IMR-90 (cell line): Measurements from ENCODE around the gene GRK5. TPM values are rescaled to one million over a fixed set of nuclear protein-coding genes. Genes with fewer than 3 reads are reported as not detected.

Experiments
- ATAC-seq: fragments of 200-7000 bp; cut with Tn5 transposase; 2 replicates; pipeline ENCODE4 v1.9.1; 2020; ENCODE audit warnings: low read depth, mild to moderate bottlenecking, moderate library complexity
- BruUV-seq: library from RNA; stranded (reverse); fragments of 400-500 nt; replicated peaks from 2 replicates; lab custom pipeline; 2021; lab: Mats Ljungman, UMichigan
- CTCF ChIA-PET: fragments of 300-600 bp; formaldehyde crosslinking; extraction: SDS; loops from one replicate; lab custom pipeline; 2021; ENCODE audit warnings: antibody characterized with exemption; lab: Yijun Ruan, JAX
- POLR2A ChIA-PET: fragments of 300-600 bp; sonication (Branson Sonifier 250); formaldehyde crosslinking; loops from one replicate; lab custom pipeline; 2022; ENCODE audit warnings: antibody characterized with exemption; ENCODE audit not compliant: unreplicated experiment; lab: Charles Lee
- DNase-seq: peaks from one replicate; pipeline ENCODE4 v3.0.0; 2013
- H2AFZ ChIP-seq: replicated peaks from 2 replicates; pipeline ENCODE3; 2013; ENCODE audit warnings: low read length, mild to moderate bottlenecking; ENCODE audit not compliant: poor library complexity
- H2AK5ac ChIP-seq: 2 replicates; pipeline ENCODE4 v1.6.1; 2013; ENCODE audit warnings: low read depth, low read length, inconsistent platforms
- H2AK9ac ChIP-seq: replicated peaks from 2 replicates; pipeline ENCODE3; 2013; ENCODE audit warnings: mild to moderate bottlenecking, low read depth, low read length, moderate library complexity; ENCODE audit not compliant: poor library complexity
- H2BK120ac ChIP-seq: 2 replicates; pipeline ENCODE4 v1.6.1; 2013; ENCODE audit warnings: low read depth, low read length, inconsistent platforms
- H2BK15ac ChIP-seq: 3 replicates; pipeline ENCODE4 v1.6.1; 2013; ENCODE audit warnings: low read depth, low read length, inconsistent platforms
- H2BK20ac ChIP-seq: 2 replicates; pipeline ENCODE4 v1.6.1; 2013; ENCODE audit warnings: low read depth, mild to moderate bottlenecking, inconsistent platforms, low read length, moderate library complexity
- H2BK5ac ChIP-seq: 2 replicates; pipeline ENCODE4 v1.6.1; 2013; ENCODE audit warnings: mild to moderate bottlenecking, low read depth, low read length, inconsistent platforms; ENCODE audit not compliant: poor library complexity, severe bottlenecking
- H3K14ac ChIP-seq: replicated peaks from 2 replicates; pipeline ENCODE4 v1.6.1; 2013; ENCODE audit warnings: low read depth, low read length, inconsistent platforms
- H3K18ac ChIP-seq: 2 replicates; pipeline ENCODE4 v1.6.1; 2013; ENCODE audit warnings: low read depth, low read length, control low read depth
- H3K23ac ChIP-seq: 2 replicates; pipeline ENCODE4 v1.6.1; 2013; ENCODE audit warnings: low read depth, low read length, inconsistent platforms
- H3K27ac ChIP-seq: 2 replicates; pipeline ENCODE4 v1.5.1; 2013; ENCODE audit warnings: mild to moderate bottlenecking, control low read depth, low read length; ENCODE audit not compliant: insufficient read depth
- H3K27me3 ChIP-seq: 2 replicates; pipeline ENCODE4 v1.6.1; 2013; ENCODE audit warnings: low read length; ENCODE audit not compliant: control insufficient read depth, insufficient read depth
- H3K36me3 ChIP-seq: 2 replicates; pipeline ENCODE4 v1.6.1; 2013; ENCODE audit warnings: low read length, mixed read lengths; ENCODE audit not compliant: control insufficient read depth, insufficient read depth
- H3K4ac ChIP-seq: 2 replicates; pipeline ENCODE4 v1.6.1; 2013; ENCODE audit warnings: low read depth, low read length, inconsistent platforms
- H3K4me1 ChIP-seq: 2 replicates; pipeline ENCODE4 v1.6.1; 2013; ENCODE audit warnings: low read length, mixed read lengths; ENCODE audit not compliant: control insufficient read depth, insufficient read depth
- H3K4me2 ChIP-seq: 2 replicates; pipeline ENCODE4 v1.6.1; 2013; ENCODE audit warnings: low read depth, mild to moderate bottlenecking, control low read depth, low read length, moderate library complexity
- H3K4me3 ChIP-seq: 2 replicates; pipeline ENCODE4 v1.5.1; 2013; ENCODE audit warnings: low read depth, mild to moderate bottlenecking, control low read depth, low read length, moderate library complexity; ENCODE audit not compliant: insufficient read depth
- H3K56ac ChIP-seq: 2 replicates; pipeline ENCODE4 v1.6.1; 2013; ENCODE audit warnings: low read length, inconsistent platforms; ENCODE audit not compliant: insufficient read depth; ENCODE audit errors: extremely low read depth
- H3K79me1 ChIP-seq, 2 experiments: 2 replicates each; pipeline ENCODE4 v1.6.1; 2013; ENCODE audit warnings: low read length in 2 of 2, inconsistent platforms in 1 of 2, low read depth in 1 of 2
- H3K9ac ChIP-seq: 2 replicates; pipeline ENCODE4 v1.6.1; 2013; ENCODE audit warnings: low read depth, low read length, control low read depth
- H3K9me1 ChIP-seq: 2 replicates; pipeline ENCODE4 v1.6.1; 2013; ENCODE audit warnings: low read length, inconsistent platforms; ENCODE audit not compliant: insufficient read depth
- H3K9me3 ChIP-seq: 2 replicates; pipeline ENCODE4 v1.6.1; 2013; ENCODE audit warnings: low read length; ENCODE audit not compliant: control insufficient read depth, insufficient read depth
- H4K20me1 ChIP-seq: 2 replicates; pipeline ENCODE4 v1.6.1; 2013; ENCODE audit warnings: low read length, inconsistent platforms; ENCODE audit not compliant: insufficient read depth
- H4K5ac ChIP-seq: 2 replicates; pipeline ENCODE4 v1.6.1; 2013; ENCODE audit warnings: mild to moderate bottlenecking, low read depth, low read length, control low read depth
- H4K8ac ChIP-seq, 2 experiments: 2 replicates each; pipeline ENCODE4 v1.6.1; 2013; ENCODE audit warnings: low read depth in 2 of 2, low read length in 2 of 2, control low read depth in 1 of 2, inconsistent platforms in 1 of 2
- H4K91ac ChIP-seq: 2 replicates; pipeline ENCODE4 v1.6.1; 2013; ENCODE audit warnings: low read depth, low read length, inconsistent platforms; ENCODE audit not compliant: insufficient read depth
- CHD1 ChIP-seq: IDR thresholded peaks from 2 replicates; pipeline ENCODE4 v1.6.1; 2012; ENCODE audit warnings: low read depth, low read length, improper control_type of control experiment
- WGBS, 2 experiments: methylation state at CpG; one replicate each; pipeline versions ENCODE4 v1.1.5 to v1.1.7; 2013; ENCODE audit warnings: missing lambda C conversion rate in 2 of 2; ENCODE audit not compliant: insufficient read length in 1 of 2; ENCODE audit errors: extremely low coverage in 2 of 2; 5-methylcytosine and 5-hydroxymethylcytosine counted together
- dilution Hi-C: fragments of 300-500 bp; cut with HindIII; formaldehyde crosslinking; loops from one replicate; pipeline ENCODE4 v1.14.3; 2018; ENCODE audit warnings: low sequenced_read_pairs; ENCODE audit not compliant: unreplicated experiment
- in situ Hi-C: fragments of 300-500 bp; cut with MboI; formaldehyde crosslinking; loops from 3 replicates; pipeline ENCODE4 v1.14.3; 2019; ENCODE audit warnings: low sequenced_read_pairs, inconsistent platforms, mixed read lengths
- intact Hi-C: fragments of 100-400 bp; cut with micrococcal nuclease; formaldehyde crosslinking; loops from 2 replicates; pipeline ENCODE4 v1.10.0; 2022
- polyA plus RNA-seq, 3 experiments: library from polyadenylated mRNA; depleted of rRNA; stranded (reverse); fragments of >200 nt; gene quantifications; 2 replicates each; pipeline ENCODE4 v1.2.3, GENCODE V29; 2012; ENCODE audit warnings: low replicate concordance in 1 of 3
- total RNA-seq: library from RNA; depleted of rRNA; stranded (reverse); fragments of >200 nt; gene quantifications from 2 replicates; pipeline ENCODE4 v1.2.3, GENCODE V29; 2012

Gene GRK5
- total and polyA plus RNA-seq, 2 of the 4 experiments (the other 2 are of a cell fraction): 12.9 to 16.3 TPM

DNA sequence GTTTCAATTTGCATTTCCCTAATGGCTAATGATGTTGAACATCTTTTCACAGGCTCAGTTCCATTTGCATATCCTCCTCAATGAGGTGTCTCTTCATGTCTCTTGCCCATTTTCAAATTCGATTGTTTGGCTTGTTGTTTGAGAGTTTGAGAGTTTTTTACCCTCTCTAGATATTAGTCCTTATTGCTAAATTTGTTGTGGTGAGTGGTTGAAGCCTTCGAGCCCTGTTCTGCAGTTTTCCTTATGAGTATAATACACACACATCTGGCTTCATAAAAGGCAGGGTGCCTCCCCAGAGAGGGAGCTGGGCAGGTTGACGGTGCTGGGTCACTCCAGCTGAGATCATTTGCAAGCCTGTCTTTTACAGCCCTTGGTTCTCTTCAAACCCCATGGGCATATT, 270.1 kb downstream of the GRK5 start:
- Histone ChIP-seq H2AK5ac (no peak overlapping the region), H2AFZ (no peak overlapping the region), H2AK9ac (no peak overlapping the region), H3K56ac (no peak overlapping the region), H4K20me1 (no peaks in the 10 kb centered on the region), H4K8ac (no peak overlapping the region), H3K14ac (no peak overlapping the region), H2BK20ac (no peak overlapping the region), H3K27ac (no peak overlapping the region), H3K23ac (no peak overlapping the region), H3K4me3 (no peak overlapping the region), H3K18ac (no peak overlapping the region), H3K9me3 (peaks cover 8% of the 10 kb centered on the region; the same call in 1 of the 2 replicates), H2BK15ac (no peak overlapping the region), H3K4ac (no peak overlapping the region), H3K36me3 (no peaks in the 10 kb centered on the region), H3K9ac (no peak overlapping the region), H3K27me3 (peaks cover 56% of the 10 kb centered on the region), H3K79me1 (no peaks in the 10 kb centered on the region), H2BK5ac (no peak overlapping the region), H3K9me1 (peaks cover 3% of the 10 kb centered on the region; the same call in 1 of the 2 replicates), H4K5ac (no peak overlapping the region), H2BK120ac (no peak overlapping the region), H4K91ac (no peak overlapping the region), H3K4me1 (peaks cover 4% of the 10 kb centered on the region; the same call in 1 of the 2 replicates), H3K4me2 (no peak overlapping the region)
- in situ Hi-C loops: no loop called here
- TF ChIP-seq CHD1: no peak
- dilution Hi-C loops: no loop called here
- ATAC-seq (no peak), DNase-seq (no peak)
- intact Hi-C loops: no loop called here
- CTCF ChIA-PET: no interaction called here
- POLR2A ChIA-PET: no interaction called here
- no CpG with 5 or more reads among the region's 3 CpGs for WGBS, 2 experiments
- BruUV-seq: no TSS peak
